GM10847 (cell line): ENCODE data around the gene MSMB.

Experiments
- POLR2A ChIP-seq: IDR thresholded peaks from 2 replicates; pipeline ENCODE4 v1.6.1; 2011; ENCODE audit not compliant: insufficient read length; ENCODE audit errors: extremely low read depth

Gene MSMB

DNA sequence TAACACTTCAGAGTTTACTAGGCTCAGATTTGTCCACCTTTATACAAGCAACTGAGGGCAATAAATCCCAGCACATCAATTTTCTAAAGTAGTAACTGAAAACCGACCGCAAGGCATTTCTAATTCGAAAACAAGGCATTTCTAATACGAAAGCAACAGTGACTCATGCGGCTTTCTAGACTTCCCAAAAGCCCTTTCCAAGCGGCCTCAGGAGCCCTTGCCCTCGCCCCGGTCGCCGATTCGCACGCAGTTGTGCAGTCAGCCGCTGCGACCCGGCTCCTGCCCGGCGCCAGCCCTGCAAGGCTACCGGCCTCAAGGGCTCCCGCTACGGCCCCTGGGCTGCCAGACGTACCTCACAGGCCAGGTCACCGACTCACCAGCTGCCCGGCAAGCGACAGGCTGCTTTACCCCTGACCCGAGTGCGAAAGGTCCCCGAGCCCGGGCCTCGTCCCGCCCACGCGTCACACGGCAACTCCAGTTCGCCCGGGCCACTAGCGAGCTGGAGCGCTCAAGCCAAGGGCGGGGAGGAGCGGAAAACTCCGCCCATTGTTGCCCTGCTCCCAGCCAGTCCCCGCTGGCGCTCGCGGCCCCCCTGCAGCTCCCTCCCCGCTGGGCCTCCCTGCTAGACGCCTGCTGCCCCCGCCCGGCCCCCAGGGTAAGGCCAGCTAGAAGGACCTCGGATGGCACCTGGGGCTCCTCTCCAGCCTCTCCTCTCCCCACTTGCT is 22.9 kb downstream of the MSMB start:
- TF ChIP-seq POLR2A: no peak

DNA sequence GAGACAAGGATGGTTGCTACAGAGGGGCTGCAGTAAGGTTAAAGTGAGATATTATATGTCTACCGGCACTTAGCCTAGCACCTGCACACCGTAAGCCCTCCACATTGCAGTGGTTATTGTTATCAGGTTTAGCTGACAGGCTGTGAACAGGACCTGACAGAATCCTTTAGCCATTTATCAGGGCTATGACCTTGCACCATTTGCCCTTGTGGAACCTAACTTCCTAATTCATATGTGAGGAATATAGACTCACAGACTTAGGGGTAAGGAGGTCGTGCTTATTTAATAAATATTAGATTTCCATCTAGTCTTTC is 25.8 kb downstream of the MSMB start:
- no peak for TF ChIP-seq POLR2A

DNA sequence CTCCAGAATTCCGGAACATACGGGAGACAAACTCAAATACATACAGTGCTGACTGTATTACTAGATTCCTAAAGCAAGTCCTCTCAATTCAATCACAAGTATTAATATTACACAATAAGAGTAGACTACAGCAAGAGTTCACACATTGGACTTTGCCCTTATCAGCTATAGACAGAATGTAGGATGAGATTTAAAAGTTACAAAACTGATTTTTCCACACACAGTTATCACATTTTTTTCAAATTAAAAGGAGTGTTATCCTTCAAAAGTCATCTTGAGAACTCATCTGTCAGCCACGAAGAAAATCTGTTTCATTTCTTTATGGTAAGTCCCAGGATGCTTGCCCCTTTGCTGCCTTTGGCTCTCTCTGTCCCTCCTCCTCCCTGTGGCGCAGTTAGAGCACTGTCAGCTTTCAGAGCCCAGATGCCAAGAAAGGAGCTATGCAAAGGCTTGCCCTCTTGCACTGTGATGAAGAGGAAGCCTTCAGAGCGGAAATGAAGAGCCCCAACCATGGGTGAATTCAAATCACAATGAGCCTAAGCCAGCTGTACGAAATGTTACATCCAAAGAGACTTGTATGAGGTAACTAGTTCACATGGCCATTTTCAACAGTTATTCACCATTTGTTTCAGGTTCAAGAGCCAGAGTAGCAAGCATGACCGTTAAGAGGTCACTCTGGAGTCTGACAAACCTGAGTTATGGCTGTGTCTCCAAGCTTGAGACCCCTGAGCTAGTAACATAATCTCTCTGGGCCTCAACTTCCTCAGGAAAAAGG is 26.3 kb downstream of the MSMB start:
- TF ChIP-seq POLR2A: no peak

DNA sequence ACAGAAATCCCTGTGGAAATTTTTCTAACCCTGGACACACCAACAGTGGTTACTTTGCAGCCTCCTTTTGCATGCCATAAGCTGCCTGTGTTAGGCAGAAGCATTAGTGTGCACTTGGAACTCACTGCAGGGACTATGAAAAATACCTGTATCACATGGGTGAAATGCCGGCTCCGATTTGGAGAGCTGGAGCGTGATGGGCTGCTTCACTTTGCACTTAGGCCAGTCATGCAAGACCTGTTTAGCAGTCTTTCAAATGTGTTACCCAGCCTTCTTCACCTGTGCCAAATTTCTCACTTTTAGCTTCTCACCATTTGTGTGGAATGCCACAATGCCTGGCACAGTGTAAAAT is 26.9 kb downstream of the MSMB start:
- TF ChIP-seq POLR2A: no peak

DNA sequence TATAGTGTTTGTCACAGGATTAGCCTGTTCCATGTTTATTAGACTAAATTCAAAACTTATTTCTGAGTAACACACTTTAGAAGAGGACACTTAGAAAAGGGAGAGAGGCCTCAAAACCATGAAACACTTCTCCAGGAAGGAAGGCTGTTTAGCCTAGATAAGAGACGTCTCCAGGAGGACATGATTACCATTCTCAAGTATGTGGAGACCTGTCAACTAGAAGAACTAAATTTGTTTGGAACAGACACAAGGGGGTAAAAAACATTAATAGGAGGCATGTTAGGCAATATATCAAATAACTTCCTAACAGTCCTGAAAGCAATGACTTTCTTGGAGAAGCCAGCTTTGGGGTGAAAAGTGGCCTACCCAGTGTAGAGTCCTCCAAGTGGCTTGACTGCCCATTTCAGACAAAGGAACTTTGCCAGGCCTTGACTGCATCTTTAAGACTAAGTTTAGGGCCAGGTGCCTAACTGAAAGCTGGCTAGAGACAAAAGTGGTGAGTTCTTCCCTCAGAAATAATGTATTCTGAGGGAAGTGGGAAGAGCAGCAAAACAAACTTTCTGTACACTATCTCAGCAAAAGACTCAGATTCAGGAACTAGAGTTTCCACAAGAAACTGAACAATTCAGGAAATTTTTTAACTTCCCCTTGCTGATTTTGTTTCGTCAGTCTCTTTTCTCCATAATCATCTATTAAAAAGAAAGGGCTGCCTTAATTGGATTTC is 27.5 kb downstream of the MSMB start:
- TF ChIP-seq POLR2A: no peak

DNA sequence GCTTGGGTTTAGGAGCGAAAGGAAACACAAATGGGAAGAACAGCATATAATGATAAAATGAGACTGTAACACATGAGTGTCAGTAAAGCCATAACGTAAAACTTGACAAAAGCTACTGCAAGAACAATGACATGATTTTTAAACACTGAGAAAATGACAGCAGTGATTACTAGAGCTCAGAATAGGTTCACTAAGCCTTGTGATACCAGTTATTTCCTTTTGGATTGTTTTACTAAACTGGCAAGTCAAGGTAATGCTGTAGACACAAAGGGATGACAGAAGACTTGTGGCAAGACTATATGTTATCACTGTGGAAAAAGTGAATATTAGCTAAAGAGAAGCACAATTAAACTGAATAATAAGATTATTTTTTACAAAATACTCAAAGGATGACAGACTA is 28.3 kb downstream of the MSMB start:
- TF ChIP-seq POLR2A: no peak

DNA sequence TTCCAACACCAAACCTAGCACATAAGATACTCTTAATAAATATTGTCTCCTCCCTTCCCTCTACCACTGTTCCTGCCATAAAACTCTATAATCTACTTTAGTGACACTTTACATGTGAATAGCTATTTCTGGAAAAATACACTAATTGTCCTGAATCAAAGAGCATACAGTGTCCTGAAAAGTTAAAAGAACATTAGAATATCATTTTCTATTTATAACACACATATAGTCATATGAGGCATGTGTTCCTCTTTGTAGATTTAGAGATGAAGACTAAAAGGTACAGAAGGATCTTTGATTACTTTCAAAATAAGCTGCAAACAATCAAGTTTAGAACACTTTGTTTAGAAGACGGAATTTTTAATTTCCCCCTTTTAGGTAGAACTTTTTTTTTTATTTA is 29.3 kb downstream of the MSMB start:
- no peak for TF ChIP-seq POLR2A

DNA sequence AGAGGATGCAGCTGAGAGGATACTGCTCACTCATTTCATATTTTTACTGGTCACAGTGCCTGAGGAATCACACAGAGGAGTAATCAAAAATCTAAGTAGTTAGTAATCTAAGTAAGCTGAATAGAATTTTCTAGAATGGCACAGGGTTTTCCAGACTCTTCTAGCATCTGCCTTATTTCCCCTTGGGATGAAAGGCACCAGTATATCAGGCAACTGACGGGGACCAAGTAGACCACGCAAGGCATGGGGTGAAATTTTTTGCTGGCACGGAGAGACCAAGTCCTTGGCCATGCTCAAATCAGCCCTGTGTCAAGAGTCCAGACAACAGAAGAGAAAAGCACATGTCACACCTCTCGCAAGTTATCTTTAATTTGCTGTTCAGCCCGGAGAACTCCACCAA is 29.9 kb downstream of the MSMB start:
- no peak for TF ChIP-seq POLR2A

DNA sequence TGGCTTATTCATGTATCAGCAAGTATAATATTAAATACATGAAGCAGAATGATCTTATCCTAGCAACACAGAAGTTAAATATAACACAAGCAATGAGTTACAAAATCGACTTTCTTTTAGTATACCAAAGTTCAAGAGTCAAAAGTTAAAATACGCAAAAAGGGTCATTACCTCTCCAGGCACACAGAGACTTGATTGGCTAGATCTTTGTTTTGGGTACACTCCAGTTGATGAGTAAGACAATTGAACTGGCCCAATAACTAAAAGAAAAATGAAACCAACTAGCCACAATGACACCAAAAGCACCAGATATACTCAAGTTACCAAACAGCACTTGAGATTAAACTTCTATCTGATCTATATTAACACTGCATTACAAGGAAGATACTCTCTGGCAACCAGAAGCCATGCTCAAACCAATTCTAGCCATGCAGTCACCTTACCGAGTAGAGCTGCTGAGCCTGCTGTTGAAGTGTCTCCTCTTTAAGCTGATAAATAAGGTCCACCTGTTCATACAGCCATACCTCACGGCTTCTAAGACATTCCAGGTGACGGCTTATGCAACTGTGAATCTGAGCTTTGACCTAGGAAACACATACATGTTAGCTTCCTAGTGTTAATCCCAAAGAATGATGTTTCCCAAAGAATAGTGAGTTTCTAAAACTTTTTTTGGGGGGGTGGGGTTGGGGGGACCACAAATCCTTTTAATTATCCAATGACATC is 31.2 kb downstream of the MSMB start:
- TF ChIP-seq POLR2A: no peak

DNA sequence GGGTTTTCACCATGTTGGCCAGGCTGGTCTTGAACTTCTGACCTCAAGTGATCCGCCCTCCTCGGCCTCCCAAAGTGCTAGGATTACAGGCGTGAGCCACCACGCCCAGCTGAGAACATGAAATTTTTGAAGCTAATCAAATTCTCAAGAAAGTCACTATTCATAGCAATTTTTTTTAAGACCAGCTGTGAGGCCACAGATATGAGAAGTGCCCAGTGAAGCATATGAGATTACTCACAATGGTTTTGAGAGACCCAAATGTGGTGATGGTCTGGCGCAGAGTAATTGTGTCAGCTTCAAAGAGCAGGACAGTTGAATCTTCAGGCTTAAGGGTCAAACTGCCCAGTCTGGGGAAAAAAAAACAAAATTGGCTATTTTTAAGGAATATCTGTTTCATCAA is 31.9 kb downstream of the MSMB start:
- no peak for TF ChIP-seq POLR2A

DNA sequence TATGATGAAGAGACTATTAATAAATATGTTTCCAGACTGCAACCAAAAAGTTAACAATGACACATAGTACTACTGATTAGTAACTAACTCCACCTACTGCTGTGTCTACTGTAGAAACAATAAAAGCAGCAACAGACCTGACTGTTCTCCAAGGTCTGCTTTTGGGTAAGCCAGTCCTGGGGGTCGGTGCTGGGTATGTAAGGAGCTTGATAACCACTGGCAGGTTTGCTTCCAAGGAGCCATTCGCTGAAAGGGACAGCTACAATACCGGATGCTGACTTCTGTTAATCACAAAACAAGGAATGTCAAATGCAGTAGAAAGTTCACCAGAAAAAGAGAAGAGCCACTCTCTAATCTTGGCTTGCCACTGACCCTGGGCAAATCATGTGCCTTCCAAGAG is 33.3 kb downstream of the MSMB start:
- no peak for TF ChIP-seq POLR2A

DNA sequence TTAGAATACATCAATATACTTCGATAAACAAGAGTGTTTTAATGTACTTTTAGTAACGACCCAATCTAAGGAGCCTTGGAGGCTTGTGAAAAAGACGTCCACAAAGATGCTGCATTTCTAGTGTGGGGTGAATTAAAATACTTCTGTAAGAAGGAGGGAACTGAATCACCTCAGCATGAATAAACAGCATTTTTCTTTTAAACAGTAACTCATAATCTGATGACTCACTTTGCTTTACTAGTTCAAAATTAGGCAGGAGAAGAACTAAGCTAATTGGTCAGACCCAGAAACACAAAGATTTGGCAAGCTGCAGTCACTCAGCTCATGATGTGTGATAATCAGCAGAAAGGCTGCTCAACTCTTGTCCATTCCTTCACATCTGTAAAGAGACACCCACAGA is 39.9 kb downstream of the MSMB start:
- no peak for TF ChIP-seq POLR2A

DNA sequence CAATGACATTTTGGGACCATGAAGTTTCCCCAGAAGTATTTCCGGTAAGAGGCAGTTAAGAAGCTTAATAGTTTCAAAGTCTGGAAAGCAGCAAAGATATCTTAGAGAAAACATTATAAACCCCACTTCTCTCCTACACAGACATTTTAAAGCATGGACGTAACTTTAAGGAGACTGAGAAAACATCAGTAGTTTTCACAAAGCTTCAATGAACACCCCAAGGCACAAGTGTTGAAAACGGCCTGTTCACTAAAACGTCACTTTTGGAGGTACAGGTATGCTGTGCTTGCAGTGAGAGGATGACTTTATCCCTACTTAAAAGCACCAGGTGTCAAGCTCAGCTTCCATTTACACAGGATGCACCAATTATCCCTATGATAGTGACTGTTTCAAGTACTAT is 40.7 kb downstream of the MSMB start:
- TF ChIP-seq POLR2A: no peak

DNA sequence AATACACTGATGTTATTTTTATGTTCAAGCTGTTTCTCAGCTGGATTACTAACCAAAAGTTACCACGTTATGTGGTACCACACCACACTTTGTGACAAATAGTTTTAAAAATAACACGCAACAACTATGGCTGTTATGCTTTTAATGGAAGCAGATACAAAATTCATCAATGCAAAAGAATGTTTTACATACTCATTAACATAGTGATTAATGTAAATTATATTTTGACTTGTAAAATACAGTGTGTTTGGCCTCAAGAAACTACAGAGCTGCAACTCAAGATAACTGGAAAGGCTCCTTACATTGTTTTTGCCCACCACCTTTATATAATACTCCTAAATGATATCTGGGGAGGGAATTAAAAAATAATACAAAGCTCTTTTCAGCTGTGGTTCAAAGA is 41.1 kb downstream of the MSMB start:
- no peak for TF ChIP-seq POLR2A

DNA sequence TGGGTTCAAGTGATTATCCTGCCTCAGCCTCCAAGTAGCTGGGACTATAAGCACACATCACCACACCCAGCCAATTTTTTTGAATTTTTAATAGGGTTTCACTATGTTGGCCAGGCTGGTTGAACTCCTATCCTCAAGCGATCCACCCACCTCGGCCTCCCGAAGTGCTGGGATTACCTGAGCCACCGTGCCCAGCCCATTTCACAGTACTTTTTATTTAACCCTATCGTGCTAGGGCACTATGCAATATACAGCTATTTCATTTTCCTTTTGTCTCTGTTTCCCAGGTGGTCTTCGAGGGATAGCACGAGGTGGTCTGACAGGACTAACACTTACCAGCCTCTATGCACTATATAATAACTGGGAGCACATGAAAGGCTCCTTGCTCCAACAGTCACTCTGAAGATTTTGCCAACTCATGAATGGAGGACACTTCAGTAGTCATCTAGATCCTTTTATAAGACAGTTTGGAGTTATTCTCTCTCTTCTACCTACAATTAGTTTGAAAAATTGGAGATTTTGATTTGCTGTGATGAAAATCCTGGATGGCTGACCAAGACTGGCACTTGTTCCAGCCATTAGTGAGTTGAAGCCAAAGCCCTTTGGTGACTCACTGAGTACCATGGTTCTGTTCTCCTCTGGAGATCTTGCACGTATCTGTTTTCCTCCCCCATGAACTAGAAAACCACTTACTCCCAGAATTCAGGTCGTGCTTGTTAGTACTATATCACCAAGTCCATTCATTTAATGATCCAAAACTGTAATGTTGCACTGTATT is 43.0 kb downstream of the MSMB start:
- no peak for TF ChIP-seq POLR2A
